Thyroid gland (tissue), 4 donors: ENCODE measurements around the gene VAPA.

Experiments used
- POLR2A ChIP-seq, 2 donors: fragments of 450-650 bp; IDR thresholded peaks; one replicate each; pipeline ENCODE4 v1.6.1; 2017; ENCODE audit warnings: antibody characterized with exemption in 2 of 2, mild to moderate bottlenecking in 2 of 2, moderate library complexity in 1 of 2
- TF ChIP-seq, protein P1 (sequence below), 6 experiments: fragments of 200-600 bp in 3 of 6; fragments of 450-650 bp in 3 of 6; sonication (generic) in 3 of 6; IDR thresholded peaks; one replicate each; pipeline ENCODE4 v1.5.1; 2016 to 2019; ENCODE audit warnings: antibody characterized with exemption in 6 of 6, mild to moderate bottlenecking in 2 of 6, inconsistent platforms in 1 of 6, moderate library complexity in 1 of 6

DNA sequence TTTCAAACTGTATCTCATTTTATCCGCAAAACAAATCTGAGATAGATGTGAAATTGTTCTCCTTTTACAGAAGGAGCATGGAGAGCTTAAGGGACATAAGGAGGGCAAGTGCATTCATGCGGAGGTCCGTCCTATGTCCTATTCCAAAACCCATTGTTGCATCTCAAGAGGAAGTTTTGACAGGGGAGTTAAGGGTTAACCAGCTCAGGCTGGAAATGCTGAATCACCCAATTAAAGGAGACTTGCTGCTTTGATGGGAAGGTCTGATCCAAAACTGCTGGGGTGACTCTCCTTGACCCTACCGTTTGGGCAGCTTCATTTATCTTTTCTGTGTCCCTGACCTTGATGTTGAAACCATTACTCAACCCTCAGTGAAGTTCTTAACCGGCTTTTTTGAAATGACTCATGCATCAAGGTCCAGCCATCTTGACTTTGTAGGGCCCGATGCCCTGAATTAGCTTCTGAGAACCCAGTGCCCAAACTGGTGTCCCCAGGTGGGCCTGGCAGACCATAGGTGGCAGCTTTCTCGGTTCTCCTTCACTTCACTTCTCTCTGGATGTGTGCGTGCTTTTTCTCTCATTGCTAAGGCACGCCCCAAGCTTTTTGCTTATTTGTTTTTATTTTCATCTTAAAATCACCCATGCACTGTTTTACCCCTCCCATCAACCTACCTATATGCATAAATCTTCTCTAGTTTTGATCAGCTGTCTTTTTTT lies 43.9 kb upstream of the VAPA start:
- TF ChIP-seq, protein P1, sequence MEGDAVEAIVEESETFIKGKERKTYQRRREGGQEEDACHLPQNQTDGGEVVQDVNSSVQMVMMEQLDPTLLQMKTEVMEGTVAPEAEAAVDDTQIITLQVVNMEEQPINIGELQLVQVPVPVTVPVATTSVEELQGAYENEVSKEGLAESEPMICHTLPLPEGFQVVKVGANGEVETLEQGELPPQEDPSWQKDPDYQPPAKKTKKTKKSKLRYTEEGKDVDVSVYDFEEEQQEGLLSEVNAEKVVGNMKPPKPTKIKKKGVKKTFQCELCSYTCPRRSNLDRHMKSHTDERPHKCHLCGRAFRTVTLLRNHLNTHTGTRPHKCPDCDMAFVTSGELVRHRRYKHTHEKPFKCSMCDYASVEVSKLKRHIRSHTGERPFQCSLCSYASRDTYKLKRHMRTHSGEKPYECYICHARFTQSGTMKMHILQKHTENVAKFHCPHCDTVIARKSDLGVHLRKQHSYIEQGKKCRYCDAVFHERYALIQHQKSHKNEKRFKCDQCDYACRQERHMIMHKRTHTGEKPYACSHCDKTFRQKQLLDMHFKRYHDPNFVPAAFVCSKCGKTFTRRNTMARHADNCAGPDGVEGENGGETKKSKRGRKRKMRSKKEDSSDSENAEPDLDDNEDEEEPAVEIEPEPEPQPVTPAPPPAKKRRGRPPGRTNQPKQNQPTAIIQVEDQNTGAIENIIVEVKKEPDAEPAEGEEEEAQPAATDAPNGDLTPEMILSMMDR (IDR thresholded peaks at IDR 0.05): no peak
- TF ChIP-seq POLR2A (IDR thresholded peaks at IDR 0.05): no peak
